GM19395 (cell line): Measurements from ENCODE around the gene RHOD.
A peak's percentile ranks its signal among the peaks of the same experiment; 100 is the strongest.

ENCODE experiments used
- ATAC-seq: cut with Tn5 transposase; IDR thresholded peaks from one replicate; pipeline ENCODE4 v1.9.1; 2021; ENCODE audit warnings: mild to moderate bottlenecking, moderate library complexity; ENCODE audit not compliant: unreplicated experiment

The RHOD gene

DNA sequence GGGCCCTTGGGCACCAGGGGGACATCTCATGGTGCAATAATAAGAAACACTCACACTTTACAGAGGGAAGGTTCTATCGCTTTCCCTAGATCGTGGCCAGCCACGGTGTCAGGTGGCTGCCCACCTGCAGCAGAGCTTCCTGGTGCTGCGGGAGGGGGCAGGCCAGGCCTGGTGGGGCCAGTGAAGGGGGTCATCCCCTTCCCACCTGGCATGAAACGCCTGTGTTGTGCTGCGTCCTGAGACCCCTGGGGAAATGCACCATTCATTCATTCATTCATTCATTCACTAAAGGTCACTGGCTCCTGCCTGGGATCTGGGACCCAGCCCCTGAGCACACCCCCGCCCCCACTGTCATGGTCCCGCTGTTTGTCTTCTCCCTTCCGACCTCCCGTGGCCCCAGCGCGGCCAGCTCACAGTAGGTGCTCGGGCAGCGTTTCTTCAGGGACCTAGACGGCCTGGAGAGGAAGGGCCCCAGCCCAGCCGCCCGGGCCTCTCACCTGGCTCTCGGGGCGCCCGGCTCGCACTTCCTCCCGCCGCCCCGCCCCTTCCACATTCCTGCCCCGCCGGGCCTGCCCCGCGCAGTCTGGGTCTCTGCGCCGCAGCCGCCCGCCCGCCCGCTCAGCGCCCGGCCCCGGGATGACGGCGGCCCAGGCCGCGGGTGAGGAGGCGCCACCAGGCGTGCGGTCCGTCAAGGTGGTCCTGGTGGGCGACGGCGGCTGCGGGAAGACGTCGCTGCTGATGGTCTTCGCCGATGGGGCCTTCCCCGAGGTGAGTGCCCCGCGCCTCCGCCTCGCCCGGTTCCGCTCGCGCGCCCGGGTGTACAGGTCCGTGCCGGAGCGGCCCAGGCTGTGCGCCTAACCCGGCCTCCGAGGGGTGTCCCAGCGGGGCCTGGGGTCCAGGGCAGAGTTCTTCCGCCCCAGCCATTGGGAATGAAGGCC lies at the start of gene RHOD:
Gene RHOD (plus strand): TSS at position 581 of the 938 bp plus-strand sequence. CDS start 56 bp downstream, at position 637.
- ATAC-seq = no peak

DNA sequence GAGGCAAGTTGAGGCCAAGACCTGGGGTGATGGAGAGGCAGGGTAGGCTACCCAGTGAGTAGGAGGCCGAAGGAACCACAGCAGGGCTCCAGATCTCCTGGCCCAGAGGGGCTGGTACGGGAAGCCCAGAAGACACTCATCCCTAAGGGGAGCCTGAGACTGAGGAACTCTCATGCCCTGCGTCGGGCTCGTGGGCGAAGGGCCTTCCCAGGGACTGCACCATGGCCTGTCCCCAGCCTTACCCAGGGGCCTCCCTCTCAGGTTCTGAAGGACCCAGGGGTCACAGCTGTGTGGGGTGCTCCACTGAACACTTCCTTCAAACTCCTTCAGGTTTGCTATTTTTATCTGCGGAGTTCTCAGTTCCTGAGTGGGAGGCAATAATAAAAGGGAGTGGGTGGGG lies 49.5 kb upstream of the RHOD start:
- ATAC-seq = no peak

DNA sequence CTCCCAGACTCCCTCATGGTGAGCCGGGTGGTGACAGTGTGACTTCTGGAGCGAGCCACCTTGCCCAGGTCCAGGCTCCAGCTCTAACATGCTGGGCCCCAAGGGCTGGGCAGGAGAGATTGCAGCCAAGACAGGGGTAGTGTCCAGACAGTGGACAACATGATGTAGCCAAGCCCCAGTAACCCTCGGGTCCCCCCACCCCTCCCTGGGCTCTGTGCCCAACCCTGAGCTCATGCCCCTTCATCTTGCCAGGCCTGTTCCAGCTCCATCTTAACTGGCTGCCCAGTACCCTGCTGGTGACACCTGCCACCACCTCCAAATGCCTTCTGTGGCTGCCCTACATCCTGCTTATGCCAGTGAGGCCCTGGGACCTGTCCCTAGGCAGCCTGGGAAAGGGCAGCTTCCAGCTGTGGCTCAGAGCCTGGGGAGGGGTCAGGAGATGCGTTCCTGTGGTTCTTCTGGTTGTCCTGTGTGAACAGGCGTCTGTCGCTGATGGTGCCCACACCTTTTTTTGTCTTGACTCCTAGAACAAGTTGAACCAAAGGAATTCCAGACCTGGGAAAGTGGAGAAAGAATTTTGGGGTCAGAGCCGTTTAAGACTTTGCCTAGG lies 46.2 kb upstream of the RHOD start:
- no peak for ATAC-seq

- ATAC-seq = no peak
Measured at GRCh38 chr11:67013511-67014045, 43.1 kb upstream of the RHOD start.

DNA sequence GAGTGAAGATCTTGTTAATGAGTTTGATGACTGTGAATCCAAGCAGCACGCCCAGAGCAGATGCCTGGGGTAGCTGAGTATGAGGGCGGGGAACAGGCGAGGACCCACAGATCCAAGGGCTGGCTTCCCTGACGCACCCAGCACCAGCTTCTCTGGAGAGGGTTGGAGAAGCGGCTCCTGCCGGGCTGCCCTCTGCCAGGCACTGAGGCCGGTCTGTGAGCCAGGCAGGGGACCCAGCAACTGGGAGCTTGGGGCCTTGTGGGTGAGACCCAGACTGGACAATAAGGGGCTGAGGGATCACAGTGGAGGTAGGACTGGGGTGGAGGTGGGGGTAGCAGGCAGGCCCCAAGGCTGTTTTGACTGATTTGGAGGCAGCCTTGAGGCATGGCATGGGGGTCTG lies 42.3 kb upstream of the RHOD start:
- ATAC-seq = no peak

DNA sequence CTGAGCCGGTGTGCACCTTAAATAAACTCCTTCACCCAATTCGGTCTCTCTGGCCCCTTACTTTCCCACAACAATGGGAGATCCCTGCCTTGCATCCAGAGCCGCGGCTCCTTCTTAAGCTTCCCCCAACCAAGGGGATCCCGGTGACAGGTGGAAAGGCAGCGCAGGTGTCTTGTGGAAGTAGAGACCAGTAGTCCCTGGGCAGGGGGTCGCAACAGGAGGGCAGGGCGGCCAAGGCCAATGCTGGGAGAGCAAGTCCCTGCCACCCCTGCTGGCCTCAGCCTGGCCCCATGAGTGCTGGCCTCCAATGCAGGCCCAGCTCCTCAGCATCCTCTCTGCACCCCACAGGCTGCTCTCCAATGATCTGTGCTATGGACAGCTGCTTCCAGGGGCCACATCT lies 41.6 kb upstream of the RHOD start:
- ATAC-seq = no peak

GRCh38 chr11:67016550-67016949 lies 40.1 kb upstream of the RHOD start:
- ATAC-seq = no peak

DNA sequence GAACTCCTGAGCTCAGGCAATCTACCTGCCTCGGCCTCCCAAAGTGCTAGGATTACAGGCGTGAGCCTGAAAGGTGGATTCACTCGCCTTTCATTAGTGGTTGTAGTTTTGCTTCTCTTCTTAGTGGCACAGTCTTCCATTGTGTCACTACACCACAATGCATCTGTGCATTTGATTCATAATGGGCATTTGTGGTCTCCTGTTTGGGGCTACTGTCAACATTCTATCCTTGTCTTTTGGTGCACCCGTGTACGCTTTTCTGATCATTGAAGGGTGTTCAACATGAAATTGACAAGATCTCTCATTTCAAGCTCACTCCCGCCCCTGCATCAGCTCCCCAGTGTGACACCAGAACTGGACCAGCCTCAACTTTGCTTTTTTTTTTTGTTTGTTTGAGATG lies 35.7 kb upstream of the RHOD start:
- ATAC-seq = no peak

GRCh38 chr11:67022341-67022933 lies 34.2 kb upstream of the RHOD start:
- ATAC-seq = no peak

DNA sequence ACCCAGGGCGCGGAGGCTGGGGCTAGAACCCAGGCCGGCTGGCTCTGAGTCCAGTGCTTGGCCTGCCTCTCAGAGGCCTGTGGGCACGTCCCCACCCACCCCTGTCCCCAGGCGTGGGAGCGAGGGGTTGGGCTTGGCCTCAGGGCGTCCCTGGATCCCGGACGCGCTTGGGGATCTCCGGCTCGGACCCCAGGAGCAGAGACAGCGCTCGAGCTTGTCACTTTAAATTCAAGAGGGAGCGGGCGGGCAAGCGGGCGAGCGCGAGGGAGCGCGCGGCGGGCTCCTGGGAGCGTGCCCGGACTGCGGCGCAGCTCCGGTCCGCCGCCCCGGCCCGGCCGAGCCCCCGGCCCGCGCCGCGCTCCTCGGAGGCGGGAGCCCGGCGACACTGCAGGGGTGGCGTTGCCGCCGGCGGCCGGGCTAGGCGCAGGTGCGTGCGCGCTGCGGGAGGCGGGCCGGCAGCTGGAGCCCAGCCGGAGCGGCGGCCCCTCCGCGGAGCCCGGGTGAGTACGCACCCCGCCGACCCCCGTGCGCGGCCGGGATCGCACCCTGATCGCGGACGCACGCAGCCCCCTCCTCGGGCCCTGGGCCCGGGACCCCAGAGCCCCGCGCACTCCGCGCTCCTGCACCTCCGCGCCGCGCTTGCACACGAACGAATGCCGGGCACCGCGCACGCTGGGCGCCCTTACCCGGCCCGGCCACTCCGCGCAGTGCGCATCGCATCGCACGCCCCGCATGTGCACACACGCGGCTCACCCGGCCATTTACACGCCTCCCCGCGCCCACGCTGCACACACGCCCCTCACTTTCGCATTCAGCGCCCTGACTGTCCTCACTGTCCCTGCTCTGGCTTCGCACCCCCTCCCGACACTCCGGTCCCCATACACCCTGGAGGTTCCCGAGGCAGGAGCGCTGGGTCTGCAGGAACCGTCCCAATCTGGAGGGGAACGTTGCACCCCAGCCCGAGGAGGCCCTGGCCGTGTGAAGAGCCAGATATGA lies 33.4 kb upstream of the RHOD start, which contains the start of gene SYT12:
Gene SYT12 (plus strand): TSS at position 174 of the 996 bp plus-strand sequence. CDS start 7,011 bp downstream, outside the sequence.
- no peak for ATAC-seq

GRCh38 chr11:67023957-67024353 lies 32.7 kb upstream of the RHOD start:
- ATAC-seq = no peak

GRCh38 chr11:67024410-67024809 lies 32.2 kb upstream of the RHOD start:
- ATAC-seq = no peak

- ATAC-seq = no peak
Measured at GRCh38 chr11:67024966-67025365, 31.7 kb upstream of the RHOD start.

DNA sequence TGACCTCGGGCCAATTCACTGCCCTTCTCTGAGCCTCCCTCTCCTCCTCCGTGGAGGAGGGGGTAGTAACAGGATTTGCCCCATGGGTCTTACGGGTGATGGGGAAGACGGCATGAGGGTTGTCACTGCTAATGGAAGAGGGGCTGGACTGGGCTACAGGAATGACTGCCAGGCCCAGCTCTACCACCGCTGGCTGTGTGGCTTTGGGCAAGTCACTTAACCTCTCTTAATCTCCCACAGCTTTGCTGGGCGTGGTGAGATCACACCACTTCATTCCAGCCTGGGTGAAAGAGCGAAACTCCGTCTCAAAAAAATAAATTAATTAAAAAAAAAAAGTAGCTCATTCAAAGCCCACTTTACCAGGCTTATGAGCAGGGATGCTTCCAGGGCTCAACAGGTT lies 30.9 kb upstream of the RHOD start:
- ATAC-seq = no peak

DNA sequence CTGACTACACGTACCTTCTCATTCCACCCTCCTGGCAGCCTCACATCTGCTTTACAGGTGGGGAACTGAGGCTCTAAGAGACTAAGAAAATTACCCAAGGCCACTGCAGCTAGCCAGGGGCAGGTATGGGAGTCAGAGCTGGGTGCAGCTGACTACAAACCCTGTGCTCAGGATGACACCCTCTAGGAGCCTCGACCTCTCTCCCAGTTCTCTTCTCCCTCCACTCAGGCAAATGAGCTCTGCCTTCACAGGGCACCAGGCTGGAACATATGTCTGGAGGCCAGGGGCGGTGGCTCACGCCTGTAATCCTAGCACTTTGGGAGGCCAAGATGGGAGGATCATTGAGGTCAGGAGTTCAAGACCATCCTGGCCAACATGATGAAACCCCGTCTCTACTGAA lies 29.7 kb upstream of the RHOD start:
- ATAC-seq = no peak

- ATAC-seq = peak; percentile 13
Measured at GRCh38 chr11:67027483-67027930, 29.1 kb upstream of the RHOD start.

DNA sequence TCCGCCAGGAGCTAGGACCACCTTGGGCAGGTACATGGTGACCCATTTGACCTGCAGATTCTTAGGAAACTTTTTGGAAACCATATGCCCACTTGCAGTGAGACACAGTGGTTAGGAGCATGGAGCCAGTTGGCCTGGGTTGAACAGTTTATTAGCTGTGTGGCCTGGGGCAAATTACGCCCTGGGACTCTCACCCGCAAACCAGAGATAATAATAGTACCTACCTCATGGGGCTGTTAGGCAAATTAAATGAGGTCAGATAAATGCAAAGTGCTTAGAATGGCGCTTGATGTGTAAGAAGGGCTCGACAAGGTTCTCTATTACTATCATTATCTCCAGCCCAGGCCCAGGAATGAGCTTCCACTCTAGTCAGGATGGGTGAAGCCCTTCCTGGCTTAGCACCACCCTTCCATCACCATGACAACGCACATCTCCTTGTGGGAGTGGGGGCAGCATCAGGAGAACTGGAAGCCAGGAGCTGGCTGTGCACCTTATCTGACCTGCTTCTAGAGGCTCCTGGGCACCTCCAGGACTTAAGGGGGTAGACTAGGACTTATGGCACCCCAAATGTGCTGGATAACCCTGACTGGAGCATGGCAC lies 28.6 kb upstream of the RHOD start:
- ATAC-seq = peak; percentile 58

DNA sequence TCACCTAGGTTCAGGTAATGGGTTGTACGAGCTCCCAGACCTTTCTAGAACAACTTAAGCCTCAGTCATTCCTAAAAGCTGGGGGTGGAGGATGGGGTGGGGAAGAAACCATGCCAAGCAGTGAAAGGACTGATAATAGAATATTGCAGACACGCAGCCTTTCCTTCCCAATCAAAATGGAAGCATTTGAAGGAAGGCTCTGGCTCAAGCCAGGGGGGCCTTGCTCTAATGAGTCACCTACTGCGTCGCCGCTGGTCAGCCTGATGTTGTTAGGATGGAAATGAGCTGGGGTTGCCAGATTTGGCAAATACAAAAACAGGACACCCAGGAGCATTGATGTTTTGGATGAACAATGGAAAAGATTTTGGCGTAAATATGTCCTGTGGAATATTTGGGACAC lies 27.5 kb upstream of the RHOD start:
- no peak for ATAC-seq

- ATAC-seq = no peak
Measured at GRCh38 chr11:67030976-67031375, 25.7 kb upstream of the RHOD start.
